KMS-11 (cell line): ENCODE measurements around the gene USP3.

Experiments used
- H2AFZ ChIP-seq: fragments of 200-600 bp; sonication (generic); 2 replicates; pipeline ENCODE4 v1.6.1; 2016; ENCODE audit warnings: antibody characterized with exemption, mixed run types, low read depth
- H3K27ac ChIP-seq: fragments of 200-600 bp; sonication (generic); 2 replicates; pipeline ENCODE4 v1.6.1; 2016; ENCODE audit warnings: mild to moderate bottlenecking, mixed run types
- H3K27me3 ChIP-seq: fragments of 200-600 bp; sonication (generic); 2 replicates; pipeline ENCODE4 v1.6.1; 2017; ENCODE audit warnings: mild to moderate bottlenecking, low read depth, mixed run types, moderate library complexity; ENCODE audit not compliant: insufficient read depth
- H3K36me3 ChIP-seq: fragments of 200-600 bp; sonication (generic); 2 replicates; pipeline ENCODE4 v1.6.1; 2017; ENCODE audit warnings: mild to moderate bottlenecking, mixed run types; ENCODE audit not compliant: insufficient read depth
- H3K4me1 ChIP-seq: fragments of 200-600 bp; sonication (generic); 2 replicates; pipeline ENCODE4 v1.6.1; 2016; ENCODE audit warnings: mild to moderate bottlenecking, low read depth, mixed run types; ENCODE audit not compliant: poor library complexity, severe bottlenecking
- H3K4me2 ChIP-seq: fragments of 200-600 bp; sonication (generic); 2 replicates; pipeline ENCODE4 v1.7.0; 2016; ENCODE audit warnings: mild to moderate bottlenecking, mixed run types
- H3K4me3 ChIP-seq: fragments of 200-600 bp; sonication (generic); IDR thresholded peaks from 2 replicates; pipeline ENCODE4 v1.6.1; 2017; ENCODE audit warnings: low read depth, low read length, mixed read lengths; ENCODE audit not compliant: insufficient read depth
- H3K79me2 ChIP-seq: fragments of 200-600 bp; sonication (generic); 2 replicates; pipeline ENCODE4 v1.6.1; 2016; ENCODE audit warnings: low read depth, mixed run types; ENCODE audit not compliant: insufficient read depth
- H3K9ac ChIP-seq: fragments of 200-600 bp; sonication (generic); 2 replicates; pipeline ENCODE4 v1.6.1; 2016; ENCODE audit warnings: mild to moderate bottlenecking, mixed run types
- H4K20me1 ChIP-seq: fragments of 200-600 bp; sonication (generic); 2 replicates; pipeline ENCODE4 v1.6.1; 2016; ENCODE audit warnings: mild to moderate bottlenecking, mixed run types; ENCODE audit not compliant: insufficient read depth
- TF ChIP-seq, protein P1 (sequence below): fragments of 200-600 bp; sonication (generic); conservative IDR thresholded peaks from 2 replicates; pipeline ENCODE4 v1.6.1; 2017; ENCODE audit warnings: low read depth, mild to moderate bottlenecking, antibody characterized with exemption, low read length, moderate library complexity, mixed read lengths

USP3 gene

DNA sequence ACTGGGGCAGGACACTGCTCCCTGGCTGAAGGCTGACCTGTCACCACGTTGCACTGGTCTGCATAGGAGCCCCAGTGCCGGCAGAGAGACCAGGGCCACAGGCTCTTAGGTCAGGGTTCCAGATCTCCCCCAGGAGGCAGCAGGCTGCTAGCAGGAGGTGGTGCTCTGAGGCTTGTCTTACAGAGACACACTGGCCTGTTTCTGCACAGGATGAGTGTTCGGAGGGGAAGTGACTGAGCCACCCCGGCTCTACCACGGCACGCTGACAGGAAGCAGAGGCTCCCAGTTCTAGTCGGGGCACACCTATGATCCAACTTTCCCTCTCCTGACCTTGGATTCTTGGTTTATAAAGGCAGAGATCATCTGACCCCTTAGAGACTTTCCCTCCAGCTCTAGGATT lies 101.4 kb downstream of the USP3 start:
- Histone ChIP-seq H3K27me3 (no peaks in the 10 kb centered on the region), H4K20me1 (no peaks in the 10 kb centered on the region), H3K27ac (no peak overlapping the region), H2AFZ (no peak overlapping the region), H3K4me2 (no peak overlapping the region), H3K9ac (no peak overlapping the region), H3K36me3 (no peaks in the 10 kb centered on the region), H3K79me2 (no peaks in the 10 kb centered on the region), H3K4me3 (no peak overlapping the region), H3K4me1 (peaks cover 27% of the 10 kb centered on the region)
- TF ChIP-seq, protein P1, sequence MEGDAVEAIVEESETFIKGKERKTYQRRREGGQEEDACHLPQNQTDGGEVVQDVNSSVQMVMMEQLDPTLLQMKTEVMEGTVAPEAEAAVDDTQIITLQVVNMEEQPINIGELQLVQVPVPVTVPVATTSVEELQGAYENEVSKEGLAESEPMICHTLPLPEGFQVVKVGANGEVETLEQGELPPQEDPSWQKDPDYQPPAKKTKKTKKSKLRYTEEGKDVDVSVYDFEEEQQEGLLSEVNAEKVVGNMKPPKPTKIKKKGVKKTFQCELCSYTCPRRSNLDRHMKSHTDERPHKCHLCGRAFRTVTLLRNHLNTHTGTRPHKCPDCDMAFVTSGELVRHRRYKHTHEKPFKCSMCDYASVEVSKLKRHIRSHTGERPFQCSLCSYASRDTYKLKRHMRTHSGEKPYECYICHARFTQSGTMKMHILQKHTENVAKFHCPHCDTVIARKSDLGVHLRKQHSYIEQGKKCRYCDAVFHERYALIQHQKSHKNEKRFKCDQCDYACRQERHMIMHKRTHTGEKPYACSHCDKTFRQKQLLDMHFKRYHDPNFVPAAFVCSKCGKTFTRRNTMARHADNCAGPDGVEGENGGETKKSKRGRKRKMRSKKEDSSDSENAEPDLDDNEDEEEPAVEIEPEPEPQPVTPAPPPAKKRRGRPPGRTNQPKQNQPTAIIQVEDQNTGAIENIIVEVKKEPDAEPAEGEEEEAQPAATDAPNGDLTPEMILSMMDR = no peak

DNA sequence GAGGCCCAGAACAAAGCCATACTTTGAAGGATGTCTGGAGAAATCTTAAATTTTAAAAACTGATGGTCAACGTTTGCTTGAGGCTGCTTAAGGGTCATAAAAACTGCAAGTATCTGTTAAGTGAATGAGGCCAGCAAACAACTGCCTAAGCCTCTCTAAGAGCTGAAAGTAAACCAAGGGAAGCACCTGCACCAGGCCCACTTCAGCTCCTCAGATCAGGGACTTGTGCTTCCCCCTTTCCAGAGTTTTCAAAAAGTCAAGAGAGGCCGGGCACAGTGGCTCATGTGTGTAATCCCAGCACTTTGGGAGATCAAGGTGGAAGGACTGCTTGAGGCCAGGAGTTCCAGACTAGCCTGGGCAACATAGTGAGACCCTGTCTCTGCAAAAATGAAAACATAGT lies 101.9 kb downstream of the USP3 start:
- Histone ChIP-seq H3K36me3 (no peaks in the 10 kb centered on the region), H4K20me1 (no peaks in the 10 kb centered on the region), H3K9ac (no peak overlapping the region), H2AFZ (no peak overlapping the region), H3K27me3 (no peaks in the 10 kb centered on the region), H3K4me2 (no peak overlapping the region), H3K4me1 (peaks cover 30% of the 10 kb centered on the region), H3K27ac (no peak overlapping the region), H3K4me3 (no peak overlapping the region), H3K79me2 (no peaks in the 10 kb centered on the region)
- TF ChIP-seq, protein P1 = no peak

DNA sequence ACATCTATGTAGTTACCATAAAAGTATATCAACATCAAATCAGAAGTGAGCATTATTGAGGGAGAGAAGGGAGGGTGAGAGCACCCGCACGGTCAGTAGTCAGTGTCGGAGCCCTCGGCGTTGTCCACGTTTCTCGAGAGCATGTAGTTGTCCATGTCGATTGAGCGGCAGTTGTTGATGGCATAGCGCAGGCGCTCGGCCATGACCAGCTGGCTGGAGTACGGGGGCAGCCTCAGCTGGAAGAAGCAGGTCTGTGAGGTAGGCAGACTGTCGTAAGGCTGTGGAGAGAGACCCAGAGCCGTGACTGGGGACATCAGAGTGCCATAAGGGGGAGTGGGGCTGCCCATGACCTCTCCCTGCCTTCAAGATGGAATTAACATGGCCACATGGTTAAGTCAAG lies 104.6 kb downstream of the USP3 start:
- Histone ChIP-seq H4K20me1 (no peaks in the 10 kb centered on the region), H2AFZ (no peak overlapping the region), H3K4me2 (no peak overlapping the region), H3K79me2 (no peaks in the 10 kb centered on the region), H3K9ac (no peak overlapping the region), H3K4me3 (no peak overlapping the region), H3K4me1 (peaks cover 15% of the 10 kb centered on the region), H3K36me3 (no peaks in the 10 kb centered on the region), H3K27ac (no peak overlapping the region), H3K27me3 (no peaks in the 10 kb centered on the region)
- TF ChIP-seq, protein P1 = no peak

DNA sequence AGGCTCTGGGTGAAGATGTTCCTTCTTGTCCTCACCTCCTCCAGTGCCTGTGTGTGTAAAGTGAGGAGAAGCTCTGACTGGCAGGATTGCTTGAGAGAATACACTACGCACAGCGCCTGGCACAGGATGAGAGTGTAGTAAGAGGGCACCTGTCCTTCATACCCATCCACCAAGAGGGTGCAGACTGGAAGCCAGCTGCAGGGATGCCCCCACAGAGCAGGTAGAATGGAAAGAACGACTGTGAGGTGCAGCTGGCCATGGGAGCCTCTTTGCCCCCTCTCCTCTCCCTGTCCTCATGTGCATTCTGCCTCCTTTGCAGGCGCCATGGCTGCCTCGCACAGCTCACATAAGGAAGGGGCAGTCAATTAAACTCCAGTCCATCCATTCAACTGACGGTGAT lies 105.1 kb downstream of the USP3 start:
- Histone ChIP-seq H3K9ac (no peak overlapping the region), H3K27me3 (no peaks in the 10 kb centered on the region), H3K36me3 (no peaks in the 10 kb centered on the region), H3K4me3 (no peak overlapping the region), H3K27ac (no peak overlapping the region; the same call in 1 of the 2 replicates), H4K20me1 (no peaks in the 10 kb centered on the region), H3K4me2 (no peak overlapping the region), H2AFZ (no peak overlapping the region), H3K4me1 (peaks cover 15% of the 10 kb centered on the region), H3K79me2 (no peaks in the 10 kb centered on the region)
- TF ChIP-seq, protein P1 = no peak
